HG03060 (cell line): ENCODE measurements around the gene SHB.
"Not testable (repeated sequence)": the region's sequence is repeated elsewhere in the genome, so short reads cannot be mapped to it uniquely, and the experiment has no call there.

Experiments used
- ATAC-seq: cut with Tn5 transposase; IDR thresholded peaks from one replicate; pipeline ENCODE4 v1.9.1; 2021; ENCODE audit warnings: low read depth, moderate number of reproducible peaks; ENCODE audit not compliant: unreplicated experiment

SHB gene

DNA sequence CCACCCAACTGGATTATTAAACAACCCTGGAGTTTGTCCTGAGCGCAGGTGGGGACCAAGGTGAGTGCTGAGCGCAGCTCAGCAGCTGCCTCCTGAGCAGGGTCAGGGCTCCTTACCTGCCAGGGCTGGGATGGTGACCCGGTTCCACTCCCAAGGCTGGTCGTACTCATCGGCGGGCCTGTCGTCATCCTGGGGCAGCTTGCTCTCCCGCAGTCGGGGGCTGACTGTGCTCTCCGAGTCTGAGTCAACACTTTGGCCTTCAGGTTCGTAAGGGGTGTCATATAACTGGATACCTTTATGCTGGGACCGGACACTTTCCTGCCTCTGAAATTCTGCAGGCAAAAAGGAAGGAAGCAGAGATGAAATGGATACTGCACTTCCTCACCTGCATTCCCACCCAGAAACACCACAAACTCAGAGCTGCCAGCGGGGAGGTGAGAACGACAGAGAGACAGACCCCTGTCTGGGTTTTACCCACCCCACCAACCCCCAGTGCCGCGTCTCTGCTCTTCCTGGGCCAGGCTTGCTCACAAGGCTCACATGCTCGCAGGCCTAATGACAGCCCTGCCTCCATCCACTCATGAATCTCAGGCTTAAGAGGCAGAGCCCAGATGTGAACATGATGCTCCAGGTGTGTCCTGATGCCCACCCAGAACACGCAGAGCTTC is 94.4 kb downstream of the SHB start:
- ATAC-seq: no peak

- no peak for ATAC-seq
These were observed 96.6 kb downstream of the SHB start for GRCh38 chr9:37972351-37972848.

GRCh38 chr9:37971691-37972090 is 97.3 kb downstream of the SHB start:
- ATAC-seq: no peak

- ATAC-seq: no peak
These were observed 97.9 kb downstream of the SHB start for GRCh38 chr9:37971108-37971459.

GRCh38 chr9:37970301-37971107 is 98.5 kb downstream of the SHB start:
- ATAC-seq: no peak

GRCh38 chr9:37969558-37970300 is 99.3 kb downstream of the SHB start:
- ATAC-seq: no peak

- ATAC-seq: no peak
These were observed 99.9 kb downstream of the SHB start for GRCh38 chr9:37969130-37969529.

DNA sequence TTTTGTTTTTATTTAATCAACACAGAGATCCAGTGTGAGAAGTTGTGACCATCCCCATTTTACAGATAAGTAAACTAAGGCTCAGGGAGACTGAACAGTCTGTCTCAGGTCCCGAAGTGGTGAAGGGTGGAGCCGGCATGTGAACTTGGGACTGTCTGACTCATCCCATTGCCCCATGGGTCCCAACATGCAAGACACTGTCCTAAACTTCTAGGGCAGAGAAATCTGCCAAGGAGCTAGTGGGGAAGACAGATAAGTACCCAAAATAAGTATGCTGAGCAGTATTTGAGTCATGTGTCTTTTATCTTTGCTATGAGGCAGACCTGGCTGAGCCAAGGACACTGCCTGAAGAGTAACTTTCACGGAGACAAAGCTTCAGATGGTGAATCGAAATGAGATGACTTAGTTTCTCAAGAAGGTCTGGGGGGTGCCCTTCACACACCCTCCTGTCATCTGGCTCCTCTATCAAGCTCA is 100.8 kb downstream of the SHB start:
- ATAC-seq: no peak

DNA sequence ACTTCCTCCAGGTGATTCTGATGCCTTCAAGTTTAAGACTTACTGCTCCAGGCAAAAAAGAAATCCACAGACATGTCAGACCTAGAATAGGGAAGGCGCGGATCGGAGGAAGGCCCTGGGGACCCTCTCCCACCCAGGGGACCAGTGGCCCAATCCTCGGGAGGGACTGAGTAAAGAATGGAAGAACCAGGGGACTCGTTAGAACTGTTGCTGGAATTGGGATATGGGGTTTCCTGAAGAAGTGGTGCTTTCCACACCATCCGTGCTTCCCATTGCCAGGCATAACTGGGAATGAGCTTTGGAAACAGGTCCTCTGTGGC is 101.3 kb downstream of the SHB start:
- no peak for ATAC-seq

GRCh38 chr9:37967014-37967760 is 101.8 kb downstream of the SHB start:
- no peak for ATAC-seq

DNA sequence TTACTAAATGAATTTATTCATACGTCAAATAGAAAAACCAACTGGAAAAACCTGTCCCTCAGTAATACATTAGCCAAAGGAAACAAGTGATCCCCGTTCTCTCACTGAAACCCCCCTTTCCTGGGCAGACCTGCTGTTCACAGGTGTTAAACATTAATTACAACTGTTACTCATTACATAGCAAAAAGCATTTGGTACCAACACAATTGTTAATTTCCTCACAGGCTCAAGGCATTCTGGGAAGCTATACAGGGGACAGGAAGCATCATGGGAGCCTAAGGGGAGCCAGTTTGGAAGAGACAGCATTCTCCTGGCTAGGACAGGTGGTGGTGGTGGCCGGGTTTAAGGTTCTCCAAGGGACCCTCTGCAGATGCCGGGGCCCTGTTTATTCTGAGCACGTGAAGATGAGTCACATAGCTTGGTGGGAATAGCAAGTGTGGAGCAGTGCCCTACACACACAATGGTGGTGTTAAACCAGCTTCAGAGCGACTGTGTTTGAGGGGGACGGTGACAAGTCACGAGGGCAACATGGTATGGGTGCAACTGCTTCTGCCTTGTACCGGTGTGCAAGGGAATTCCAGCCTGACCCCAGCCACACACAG is 102.5 kb downstream of the SHB start:
- no peak for ATAC-seq

GRCh38 chr9:37965676-37966345 is 103.2 kb downstream of the SHB start:
- not testable (repeated sequence) for ATAC-seq

DNA sequence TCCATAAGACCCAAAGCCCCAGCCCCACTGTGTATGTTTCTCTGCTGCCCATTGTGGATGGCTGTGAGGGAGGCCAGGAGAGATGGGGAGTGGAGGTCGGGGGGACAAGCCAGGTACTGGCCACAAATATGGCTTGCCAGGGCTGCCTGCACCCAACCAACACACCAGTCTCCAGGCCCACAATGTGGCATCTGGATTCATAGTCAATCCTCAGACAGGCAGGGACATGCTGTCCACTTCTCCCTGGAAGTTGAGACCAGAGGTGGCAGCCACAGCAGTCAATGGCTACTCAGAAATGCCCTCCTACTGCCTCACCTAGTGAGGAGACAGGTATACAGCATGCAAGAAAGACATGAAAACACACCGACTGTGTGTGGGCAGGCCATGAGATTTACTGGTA is 103.9 kb downstream of the SHB start:
- no peak for ATAC-seq

- ATAC-seq: no peak
These were observed 104.3 kb downstream of the SHB start for GRCh38 chr9:37964740-37965081.

DNA sequence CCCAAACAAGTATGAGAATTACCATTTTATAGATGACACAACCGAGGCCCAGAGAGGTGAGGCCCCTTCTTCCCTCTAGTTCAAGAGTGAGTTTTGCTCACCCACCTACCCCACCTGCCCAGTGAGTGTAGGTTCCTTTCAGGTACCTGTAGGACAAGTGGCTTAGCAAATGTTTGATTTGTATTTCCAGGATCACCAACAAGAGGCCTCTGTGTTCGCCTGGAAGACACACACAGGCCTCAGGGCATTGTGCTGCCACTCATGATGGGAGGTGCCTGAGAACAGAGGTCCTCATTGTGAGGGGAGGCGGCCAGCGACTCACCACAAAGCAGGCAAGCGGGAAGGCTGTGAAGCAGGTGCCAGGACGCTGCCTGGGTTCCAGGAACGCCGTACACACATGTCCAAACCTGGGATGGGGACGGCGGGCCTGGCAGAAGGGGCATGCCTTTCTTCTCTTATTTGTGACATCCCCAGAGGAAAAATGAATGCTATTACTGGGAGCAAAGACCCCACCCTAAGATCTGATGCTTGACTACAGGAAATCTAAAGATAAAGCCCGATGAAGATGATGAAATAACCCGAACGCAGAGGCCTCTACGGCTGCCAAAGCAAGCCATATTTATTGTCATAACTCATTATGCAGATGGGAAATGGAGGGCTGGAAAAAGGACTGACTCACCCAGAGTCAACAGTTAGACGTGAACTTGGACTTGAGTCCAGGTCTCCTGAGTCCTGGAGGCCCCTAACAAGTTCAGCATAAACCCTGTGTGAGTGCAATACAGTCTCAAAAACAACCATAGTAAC is 104.9 kb downstream of the SHB start:
- ATAC-seq: no peak

- ATAC-seq: no peak
These were observed 107.7 kb downstream of the SHB start for GRCh38 chr9:37961351-37961750.

- ATAC-seq: no peak
These were observed 108.4 kb downstream of the SHB start for GRCh38 chr9:37960631-37961030.

- no peak for ATAC-seq
These were observed 109.1 kb downstream of the SHB start for GRCh38 chr9:37959976-37960375.

- no peak for ATAC-seq
These were observed 110.9 kb downstream of the SHB start for GRCh38 chr9:37958154-37958553.
